Measurements from ENCODE around the gene TSEN34.
A peak's percentile ranks its signal among the peaks of the same experiment; 100 is the strongest.

TSEN34 gene

GRCh38 chr19:54191011-54191810 lies at the start of gene TSEN34:
TSS of gene TSEN34 (plus strand) at chr19:54191308. CDS start at chr19:54191365, 57 bp downstream.
- Mint-ChIP-seq H3K27me3 (no peaks in the 10 kb centered on the region), H3K36me3 (no peaks in the 10 kb centered on the region), H3K4me3 (peak within 1 kb of the TSS; percentile 93), H3K9me3 (ENCODE audit: low read depth) (no peaks in the 10 kb centered on the region), H3K27ac (peak within 1 kb of the TSS; percentile 100), H3K4me1 (ENCODE audit: low read depth) (peaks cover 37% of the 10 kb centered on the region)

GRCh38 chr19:54141356-54141755 lies 49.8 kb upstream of the TSEN34 start:
- no peaks in the 10 kb centered on the region for H3K9me3 Mint-ChIP-seq (ENCODE audit: low read depth)
- no peaks in the 10 kb centered on the region for H3K36me3 Mint-ChIP-seq
- no peak overlapping the region for H3K4me3 Mint-ChIP-seq
- H3K27me3 Mint-ChIP-seq: no peaks in the 10 kb centered on the region
- peaks cover 38% of the 10 kb centered on the region for H3K4me1 Mint-ChIP-seq (ENCODE audit: low read depth)
- peak overlapping the region; percentile 61 for H3K27ac Mint-ChIP-seq

- no peak overlapping the region for H3K4me3 Mint-ChIP-seq
- no peaks in the 10 kb centered on the region for H3K9me3 Mint-ChIP-seq (ENCODE audit: low read depth)
- peaks cover 32% of the 10 kb centered on the region for H3K4me1 Mint-ChIP-seq (ENCODE audit: low read depth)
- H3K36me3 Mint-ChIP-seq: peaks cover 3% of the 10 kb centered on the region
- no peaks in the 10 kb centered on the region for H3K27me3 Mint-ChIP-seq
- no peak overlapping the region for H3K27ac Mint-ChIP-seq
These were observed 48.8 kb upstream of the TSEN34 start for GRCh38 chr19:54142166-54142780.

- Mint-ChIP-seq H3K27me3 (no peaks in the 10 kb centered on the region), H3K4me1 (ENCODE audit: low read depth) (peaks cover 18% of the 10 kb centered on the region), H3K36me3 (peaks cover 3% of the 10 kb centered on the region), H3K9me3 (ENCODE audit: low read depth) (no peaks in the 10 kb centered on the region), H3K4me3 (no peak overlapping the region), H3K27ac (no peak overlapping the region)
These were observed 45.5 kb upstream of the TSEN34 start for GRCh38 chr19:54145541-54146158.

GRCh38 chr19:54147676-54148075 lies 43.4 kb upstream of the TSEN34 start:
- Mint-ChIP-seq H3K36me3 (peaks cover 3% of the 10 kb centered on the region), H3K4me3 (no peak overlapping the region)

GRCh38 chr19:54148158-54148557 lies 43.0 kb upstream of the TSEN34 start:
- H3K4me3 Mint-ChIP-seq: no peak overlapping the region
- H3K36me3 Mint-ChIP-seq: peaks cover 3% of the 10 kb centered on the region
- no peaks in the 10 kb centered on the region for H3K9me3 Mint-ChIP-seq (ENCODE audit: low read depth)
- H3K27me3 Mint-ChIP-seq: no peaks in the 10 kb centered on the region
- H3K27ac Mint-ChIP-seq: no peak overlapping the region
- peaks cover 11% of the 10 kb centered on the region for H3K4me1 Mint-ChIP-seq (ENCODE audit: low read depth)

More at GRCh38 chr19:54147676-54148075, 43.4 kb upstream of the TSEN34 start:
- no peaks in the 10 kb centered on the region for H3K27me3 Mint-ChIP-seq
- peaks cover 10% of the 10 kb centered on the region for H3K4me1 Mint-ChIP-seq (ENCODE audit: low read depth)
- no peak overlapping the region for H3K27ac Mint-ChIP-seq
- no peaks in the 10 kb centered on the region for H3K9me3 Mint-ChIP-seq (ENCODE audit: low read depth)

- H3K27ac Mint-ChIP-seq: no peak overlapping the region
- H3K9me3 Mint-ChIP-seq (ENCODE audit: low read depth): no peaks in the 10 kb centered on the region
- no peak overlapping the region for H3K4me3 Mint-ChIP-seq
- H3K36me3 Mint-ChIP-seq: peaks cover 3% of the 10 kb centered on the region
- H3K27me3 Mint-ChIP-seq: no peaks in the 10 kb centered on the region
- H3K4me1 Mint-ChIP-seq (ENCODE audit: low read depth): peaks cover 18% of the 10 kb centered on the region
These were observed 41.9 kb upstream of the TSEN34 start for GRCh38 chr19:54149021-54149812.

GRCh38 chr19:54151362-54152035 lies 39.6 kb upstream of the TSEN34 start:
- H3K4me1 Mint-ChIP-seq (ENCODE audit: low read depth): peaks cover 32% of the 10 kb centered on the region
- no peaks in the 10 kb centered on the region for H3K9me3 Mint-ChIP-seq (ENCODE audit: low read depth)
- peak overlapping the region; percentile 75 for H3K27ac Mint-ChIP-seq
- H3K36me3 Mint-ChIP-seq: peaks cover 9% of the 10 kb centered on the region
- no peak overlapping the region for H3K4me3 Mint-ChIP-seq
- no peaks in the 10 kb centered on the region for H3K27me3 Mint-ChIP-seq

GRCh38 chr19:54152267-54152666 lies 38.8 kb upstream of the TSEN34 start:
- Mint-ChIP-seq H3K4me3 (no peak overlapping the region), H3K27ac (no peak overlapping the region), H3K4me1 (ENCODE audit: low read depth) (peaks cover 38% of the 10 kb centered on the region), H3K27me3 (no peaks in the 10 kb centered on the region), H3K36me3 (peaks cover 7% of the 10 kb centered on the region), H3K9me3 (ENCODE audit: low read depth) (no peaks in the 10 kb centered on the region)

GRCh38 chr19:54152878-54153524 lies 38.1 kb upstream of the TSEN34 start:
- H3K27ac Mint-ChIP-seq: peak overlapping the region; percentile 47

GRCh38 chr19:54153731-54154326 lies 37.3 kb upstream of the TSEN34 start:
- Mint-ChIP-seq H3K27ac (peak overlapping the region; percentile 82), H3K27me3 (no peaks in the 10 kb centered on the region), H3K4me1 (ENCODE audit: low read depth) (peaks cover 47% of the 10 kb centered on the region), H3K36me3 (peaks cover 7% of the 10 kb centered on the region), H3K4me3 (peak overlapping the region; percentile 33), H3K9me3 (ENCODE audit: low read depth) (no peaks in the 10 kb centered on the region)

More at GRCh38 chr19:54152878-54153524, 38.1 kb upstream of the TSEN34 start:
- no peak overlapping the region for H3K4me3 Mint-ChIP-seq
- H3K36me3 Mint-ChIP-seq: peaks cover 7% of the 10 kb centered on the region
- peaks cover 39% of the 10 kb centered on the region for H3K4me1 Mint-ChIP-seq (ENCODE audit: low read depth)
- H3K27me3 Mint-ChIP-seq: no peaks in the 10 kb centered on the region
- no peaks in the 10 kb centered on the region for H3K9me3 Mint-ChIP-seq (ENCODE audit: low read depth)

GRCh38 chr19:54154603-54155345 lies 36.3 kb upstream of the TSEN34 start:
- H3K27me3 Mint-ChIP-seq: no peaks in the 10 kb centered on the region
- H3K27ac Mint-ChIP-seq: peak overlapping the region; percentile 82
- no peaks in the 10 kb centered on the region for H3K9me3 Mint-ChIP-seq (ENCODE audit: low read depth)
- peaks cover 54% of the 10 kb centered on the region for H3K4me1 Mint-ChIP-seq (ENCODE audit: low read depth)
- peak overlapping the region; percentile 33 for H3K4me3 Mint-ChIP-seq
- H3K36me3 Mint-ChIP-seq: peaks cover 7% of the 10 kb centered on the region

GRCh38 chr19:54155694-54156093 lies 35.4 kb upstream of the TSEN34 start:
- Mint-ChIP-seq H3K9me3 (ENCODE audit: low read depth) (no peaks in the 10 kb centered on the region), H3K4me3 (no peak overlapping the region), H3K36me3 (peaks cover 7% of the 10 kb centered on the region), H3K27me3 (no peaks in the 10 kb centered on the region), H3K4me1 (ENCODE audit: low read depth) (peaks cover 58% of the 10 kb centered on the region), H3K27ac (peak overlapping the region; percentile 50)
